Eye (tissue), 1 donor: ENCODE data around the gene PHLDA1.
"Not testable (repeated sequence)": the region's sequence is repeated elsewhere in the genome, so short reads cannot be mapped to it uniquely, and the experiment has no call there.

Experiments
- DNase-seq: peaks from one replicate; pipeline ENCODE4 v3.0.0-alpha.2; 2015

Gene PHLDA1

GRCh38 chr12:75984577-75985182, 46.9 kb downstream of the PHLDA1 start:
- DNase-seq: no peak

- DNase-seq: not testable (repeated sequence)
Observed at GRCh38 chr12:75983851-75984250, 47.7 kb downstream of the PHLDA1 start.

- no peak for DNase-seq
Observed at GRCh38 chr12:75982979-75983660, 48.5 kb downstream of the PHLDA1 start.

- DNase-seq: no peak
Observed at GRCh38 chr12:75982169-75982564, 49.4 kb downstream of the PHLDA1 start.

GRCh38 chr12:75981247-75982168, 50.1 kb downstream of the PHLDA1 start:
- DNase-seq: no peak

GRCh38 chr12:75979181-75979580, 52.4 kb downstream of the PHLDA1 start:
- no peak for DNase-seq

GRCh38 chr12:75978677-75979076, 52.9 kb downstream of the PHLDA1 start:
- no peak for DNase-seq

- DNase-seq: peak; percentile 83
Observed at GRCh38 chr12:75977952-75978671, 53.5 kb downstream of the PHLDA1 start.

- no peak for DNase-seq
Observed at GRCh38 chr12:75977590-75977951, 54.0 kb downstream of the PHLDA1 start.

- no peak for DNase-seq
Observed at GRCh38 chr12:75976913-75977312, 54.7 kb downstream of the PHLDA1 start.

GRCh38 chr12:75976113-75976512, 55.5 kb downstream of the PHLDA1 start:
- no peak for DNase-seq

- no peak for DNase-seq
Observed at GRCh38 chr12:75975702-75976101, 55.9 kb downstream of the PHLDA1 start.
